HL-60 (cell line): ENCODE measurements around the gene FTO.

Source experiments
- DNase-seq, 2 experiments: peaks; one replicate each; pipeline ENCODE4 v3.0.0-alpha.2; 2010 to 2020; ENCODE audit warnings: low read depth in 1 of 2, low spot score in 1 of 2
- H3K27ac ChIP-seq: fragments of 250-450 bp; sonication (Bioruptor Pico); replicated peaks from 2 replicates; pipeline ENCODE4 v1.5.1; 2020; ENCODE audit warnings: mild to moderate bottlenecking, moderate library complexity
- H3K27me3 ChIP-seq: fragments of 250-450 bp; sonication (Bioruptor Pico); 2 replicates; pipeline ENCODE4 v1.5.1; 2021; ENCODE audit warnings: mild to moderate bottlenecking, moderate library complexity; ENCODE audit not compliant: insufficient read depth, poor library complexity, severe bottlenecking
- H3K4me3 ChIP-seq: replicated peaks from 2 replicates; pipeline ENCODE4 v1.5.1; 2011; ENCODE audit warnings: mild to moderate bottlenecking, control low read depth, low read length; ENCODE audit not compliant: insufficient read depth
- GABPA ChIP-seq: IDR thresholded peaks from 2 replicates; pipeline ENCODE4 v1.6.1; 2012; ENCODE audit warnings: low read depth
- POLR2AphosphoS5 ChIP-seq: IDR thresholded peaks from 2 replicates; pipeline ENCODE4 v1.6.1; 2012; ENCODE audit warnings: low read depth
- SPI1 ChIP-seq: IDR thresholded peaks from 2 replicates; pipeline ENCODE4 v1.6.1; 2012; ENCODE audit warnings: low read depth, mild to moderate bottlenecking, borderline replicate concordance
- TF ChIP-seq, protein P1 (sequence below): IDR thresholded peaks from 2 replicates; pipeline ENCODE4 v1.6.1; 2012; ENCODE audit warnings: low read depth; ENCODE audit not compliant: insufficient replicate concordance
- TF ChIP-seq, protein P2 (sequence below): IDR thresholded peaks from one replicate; pipeline ENCODE4 v1.5.1; 2011; ENCODE audit warnings: low read length, control low read depth, inconsistent platforms; ENCODE audit not compliant: insufficient read depth

The FTO gene

GRCh38 chr16:53837426-53837825 is 133.5 kb downstream of the FTO start:
- TF ChIP-seq, protein P1, sequence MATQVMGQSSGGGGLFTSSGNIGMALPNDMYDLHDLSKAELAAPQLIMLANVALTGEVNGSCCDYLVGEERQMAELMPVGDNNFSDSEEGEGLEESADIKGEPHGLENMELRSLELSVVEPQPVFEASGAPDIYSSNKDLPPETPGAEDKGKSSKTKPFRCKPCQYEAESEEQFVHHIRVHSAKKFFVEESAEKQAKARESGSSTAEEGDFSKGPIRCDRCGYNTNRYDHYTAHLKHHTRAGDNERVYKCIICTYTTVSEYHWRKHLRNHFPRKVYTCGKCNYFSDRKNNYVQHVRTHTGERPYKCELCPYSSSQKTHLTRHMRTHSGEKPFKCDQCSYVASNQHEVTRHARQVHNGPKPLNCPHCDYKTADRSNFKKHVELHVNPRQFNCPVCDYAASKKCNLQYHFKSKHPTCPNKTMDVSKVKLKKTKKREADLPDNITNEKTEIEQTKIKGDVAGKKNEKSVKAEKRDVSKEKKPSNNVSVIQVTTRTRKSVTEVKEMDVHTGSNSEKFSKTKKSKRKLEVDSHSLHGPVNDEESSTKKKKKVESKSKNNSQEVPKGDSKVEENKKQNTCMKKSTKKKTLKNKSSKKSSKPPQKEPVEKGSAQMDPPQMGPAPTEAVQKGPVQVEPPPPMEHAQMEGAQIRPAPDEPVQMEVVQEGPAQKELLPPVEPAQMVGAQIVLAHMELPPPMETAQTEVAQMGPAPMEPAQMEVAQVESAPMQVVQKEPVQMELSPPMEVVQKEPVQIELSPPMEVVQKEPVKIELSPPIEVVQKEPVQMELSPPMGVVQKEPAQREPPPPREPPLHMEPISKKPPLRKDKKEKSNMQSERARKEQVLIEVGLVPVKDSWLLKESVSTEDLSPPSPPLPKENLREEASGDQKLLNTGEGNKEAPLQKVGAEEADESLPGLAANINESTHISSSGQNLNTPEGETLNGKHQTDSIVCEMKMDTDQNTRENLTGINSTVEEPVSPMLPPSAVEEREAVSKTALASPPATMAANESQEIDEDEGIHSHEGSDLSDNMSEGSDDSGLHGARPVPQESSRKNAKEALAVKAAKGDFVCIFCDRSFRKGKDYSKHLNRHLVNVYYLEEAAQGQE = no peak
- TF ChIP-seq SPI1 (no peak), POLR2AphosphoS5 (no peak), GABPA (no peak)
- TF ChIP-seq, protein P2, sequence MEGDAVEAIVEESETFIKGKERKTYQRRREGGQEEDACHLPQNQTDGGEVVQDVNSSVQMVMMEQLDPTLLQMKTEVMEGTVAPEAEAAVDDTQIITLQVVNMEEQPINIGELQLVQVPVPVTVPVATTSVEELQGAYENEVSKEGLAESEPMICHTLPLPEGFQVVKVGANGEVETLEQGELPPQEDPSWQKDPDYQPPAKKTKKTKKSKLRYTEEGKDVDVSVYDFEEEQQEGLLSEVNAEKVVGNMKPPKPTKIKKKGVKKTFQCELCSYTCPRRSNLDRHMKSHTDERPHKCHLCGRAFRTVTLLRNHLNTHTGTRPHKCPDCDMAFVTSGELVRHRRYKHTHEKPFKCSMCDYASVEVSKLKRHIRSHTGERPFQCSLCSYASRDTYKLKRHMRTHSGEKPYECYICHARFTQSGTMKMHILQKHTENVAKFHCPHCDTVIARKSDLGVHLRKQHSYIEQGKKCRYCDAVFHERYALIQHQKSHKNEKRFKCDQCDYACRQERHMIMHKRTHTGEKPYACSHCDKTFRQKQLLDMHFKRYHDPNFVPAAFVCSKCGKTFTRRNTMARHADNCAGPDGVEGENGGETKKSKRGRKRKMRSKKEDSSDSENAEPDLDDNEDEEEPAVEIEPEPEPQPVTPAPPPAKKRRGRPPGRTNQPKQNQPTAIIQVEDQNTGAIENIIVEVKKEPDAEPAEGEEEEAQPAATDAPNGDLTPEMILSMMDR = no peak
- H3K4me3 ChIP-seq = no peak overlapping the region
- no peaks in the 10 kb centered on the region for H3K27me3 ChIP-seq
- H3K27ac ChIP-seq = no peak overlapping the region
- no peak for DNase-seq

DNA sequence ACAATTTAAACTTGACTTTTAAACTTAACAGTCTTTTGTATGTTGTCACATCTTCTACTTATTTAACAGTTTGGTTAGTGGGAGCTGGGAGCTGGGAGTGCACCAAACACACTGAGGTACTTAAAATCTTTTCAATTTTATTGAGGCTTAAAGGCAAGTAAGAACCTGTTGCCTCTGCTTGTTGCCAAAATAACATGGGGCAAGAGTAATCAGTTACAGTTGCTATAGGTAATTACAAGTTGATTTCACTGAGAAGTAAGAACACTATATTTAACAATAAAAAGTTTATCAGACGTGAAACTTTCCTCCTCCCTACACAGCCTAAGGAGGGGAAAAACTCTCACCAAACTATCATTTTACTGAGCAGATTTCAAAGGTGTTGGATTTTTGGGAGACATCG is 135.2 kb downstream of the FTO start:
- Histone ChIP-seq H3K27ac (no peak overlapping the region), H3K27me3 (no peaks in the 10 kb centered on the region), H3K4me3 (no peak overlapping the region)
- TF ChIP-seq, protein P1 = no peak
- TF ChIP-seq, protein P2 = no peak
- TF ChIP-seq GABPA (no peak), SPI1 (no peak)
- DNase-seq = no peak

GRCh38 chr16:53840456-53840855 is 136.5 kb downstream of the FTO start:
- TF ChIP-seq, protein P2 = no peak
- no peak for TF ChIP-seq POLR2AphosphoS5
- TF ChIP-seq SPI1 = no peak
- no peak for TF ChIP-seq GABPA
- TF ChIP-seq, protein P1 = no peak
- H3K27ac ChIP-seq = no peak overlapping the region
- no peak overlapping the region for H3K4me3 ChIP-seq
- no peak for DNase-seq
- no peaks in the 10 kb centered on the region for H3K27me3 ChIP-seq
